SK-N-SH (cell line): ENCODE data around the gene TARBP1. TPM values are rescaled to one million over a fixed set of nuclear protein-coding genes. Genes with fewer than 3 reads are reported as not detected.

Source experiments
- CTCF ChIA-PET: fragments of 300-600, 350-600 bp; formaldehyde crosslinking; extraction: SDS; loops from one replicate; lab custom pipeline; 2021; lab: Yijun Ruan, JAX
- POLR2A ChIA-PET: fragments of 350-600 bp; sonication (Branson Sonifier 250); formaldehyde crosslinking; extraction: SDS; loops from one replicate; lab custom pipeline; 2020; ENCODE audit warnings: antibody characterized with exemption, inconsistent platforms; lab: Yijun Ruan, JAX
- DNase-seq: peaks from one replicate; pipeline ENCODE4 v3.0.0; 2012
- H2AFZ ChIP-seq: fragments of 200-600 bp; sonication (generic); 2 replicates; pipeline ENCODE4 v1.8.1; 2016; ENCODE audit warnings: antibody characterized with exemption, mild to moderate bottlenecking, low read depth
- H3F3A ChIP-seq: fragments of 200-600 bp; sonication (generic); replicated peaks from 2 replicates; pipeline ENCODE3; 2016; ENCODE audit warnings: antibody characterized with exemption, mild to moderate bottlenecking; ENCODE audit not compliant: insufficient read depth
- H3K27ac ChIP-seq, 2 experiments: fragments of 200-500 bp in 1 of 2; fragments of 200-600 bp in 1 of 2; sonication (Bioruptor generic) in 1 of 2; sonication (generic), shearing (Covaris generic) in 1 of 2; 2 replicates each; pipeline versions ENCODE4 v1.5.1 to v1.6.1; 2014 to 2016; ENCODE audit warnings: low read depth in 2 of 2, inconsistent platforms in 1 of 2, low read length in 1 of 2, mild to moderate bottlenecking in 1 of 2, mixed read lengths in 1 of 2
- H3K27me3 ChIP-seq: fragments of 200-600 bp; sonication (generic), shearing (Covaris generic); 2 replicates; pipeline ENCODE4 v1.6.1; 2016; ENCODE audit warnings: mixed run types; ENCODE audit not compliant: insufficient read depth
- H3K36me3 ChIP-seq, 2 experiments: fragments of 200-500 bp in 1 of 2; fragments of 200-600 bp in 1 of 2; sonication (Bioruptor generic) in 1 of 2; sonication (generic) in 1 of 2; replicated peaks in 1 of 2; 2 replicates each; pipeline versions ENCODE3 to v1.5.1; 2014 to 2016; ENCODE audit warnings: low read length in 1 of 2, mild to moderate bottlenecking in 1 of 2; ENCODE audit not compliant: insufficient read depth in 2 of 2, control insufficient read depth in 1 of 2
- H3K4me1 ChIP-seq, 2 experiments: fragments of 200-500 bp in 1 of 2; fragments of 200-600 bp in 1 of 2; sonication (Bioruptor generic) in 1 of 2; sonication (generic), shearing (Covaris generic) in 1 of 2; 2 replicates each; pipeline versions ENCODE4 v1.5.1 to v1.6.1; 2014 to 2016; ENCODE audit warnings: low read depth in 1 of 2, low read length in 1 of 2, mixed run types in 1 of 2; ENCODE audit not compliant: insufficient read depth in 2 of 2, control insufficient read depth in 1 of 2
- H3K4me2 ChIP-seq: fragments of 200-600 bp; sonication (generic), shearing (Covaris generic); 2 replicates; pipeline ENCODE4 v1.6.1; 2017; ENCODE audit warnings: mixed run types
- H3K4me3 ChIP-seq, 2 experiments: fragments of 200-500 bp in 1 of 2; fragments of 200-600 bp in 1 of 2; sonication (Bioruptor generic) in 1 of 2; sonication (generic), shearing (Covaris generic) in 1 of 2; 2 replicates each; pipeline versions ENCODE4 v1.5.1 to v1.8.1; 2014 to 2016; ENCODE audit warnings: low read depth in 2 of 2, inconsistent platforms in 1 of 2, low read length in 1 of 2, mild to moderate bottlenecking in 1 of 2, mixed read lengths in 1 of 2, moderate library complexity in 1 of 2
- H3K79me2 ChIP-seq: fragments of 200-600 bp; sonication (generic); 2 replicates; pipeline ENCODE4 v1.8.1; 2017; ENCODE audit warnings: mild to moderate bottlenecking; ENCODE audit not compliant: insufficient read depth
- H3K9ac ChIP-seq: fragments of 200-600 bp; sonication (generic); 2 replicates; pipeline ENCODE4 v1.6.1; 2017; ENCODE audit warnings: mixed run types
- H3K9me2 ChIP-seq: fragments of 200-600 bp; sonication (generic); 2 replicates; pipeline ENCODE4 v1.6.1; 2017; ENCODE audit warnings: mixed run types
- H3K9me3 ChIP-seq: fragments of 200-600 bp; sonication (generic); 2 replicates; pipeline ENCODE4 v1.6.1; 2017; ENCODE audit warnings: mixed run types, mild to moderate bottlenecking, moderate library complexity
- H4K20me1 ChIP-seq: fragments of 200-600 bp; sonication (generic); 2 replicates; pipeline ENCODE4 v1.6.1; 2017; ENCODE audit warnings: mild to moderate bottlenecking, mixed run types; ENCODE audit not compliant: insufficient read depth
- EP300 ChIP-seq, 2 experiments: IDR thresholded peaks; 2 replicates each; pipeline versions ENCODE4 v1.4.0 to v1.6.1; 2012; ENCODE audit warnings: borderline replicate concordance in 1 of 2, low read depth in 1 of 2, low read length in 1 of 2
- EZH2phosphoT487 ChIP-seq: fragments of 200-600 bp; sonication (generic); IDR thresholded peaks from 2 replicates; pipeline ENCODE4 v1.6.1; 2017; ENCODE audit warnings: low read depth, mixed run types, mild to moderate bottlenecking, antibody characterized with exemption, moderate library complexity, borderline replicate concordance
- FOSL2 ChIP-seq: IDR thresholded peaks from 2 replicates; pipeline ENCODE4 v1.4.0; 2012; ENCODE audit warnings: low read depth, mild to moderate bottlenecking, moderate library complexity, borderline replicate concordance
- FOXM1 ChIP-seq: IDR thresholded peaks from 2 replicates; pipeline ENCODE4 v1.4.0; 2012; ENCODE audit warnings: low read depth, mild to moderate bottlenecking
- GABPA ChIP-seq: IDR thresholded peaks from 2 replicates; pipeline ENCODE4 v1.4.0; 2012; ENCODE audit warnings: low read depth, mild to moderate bottlenecking
- JUND ChIP-seq: IDR thresholded peaks from 2 replicates; pipeline ENCODE4 v1.4.0; 2012
- MAX ChIP-seq: IDR thresholded peaks from 2 replicates; pipeline ENCODE4 v1.4.0; 2012; ENCODE audit warnings: low read depth
- NFIC ChIP-seq: IDR thresholded peaks from 2 replicates; pipeline ENCODE4 v1.4.0; 2012; ENCODE audit warnings: borderline replicate concordance
- POLR2AphosphoS5 ChIP-seq: IDR thresholded peaks from 2 replicates; pipeline ENCODE4 v1.6.1; 2012; ENCODE audit warnings: low read depth, low read length
- RXRA ChIP-seq: IDR thresholded peaks from 2 replicates; pipeline ENCODE4 v1.4.0; 2012; ENCODE audit warnings: low read depth, mild to moderate bottlenecking, borderline replicate concordance
- SIN3A ChIP-seq: IDR thresholded peaks from 2 replicates; pipeline ENCODE4 v1.6.1; 2012; ENCODE audit warnings: low read depth, mild to moderate bottlenecking, low read length, moderate library complexity, borderline replicate concordance
- SMC3 ChIP-seq: IDR thresholded peaks from 2 replicates; pipeline ENCODE4 v1.6.1; 2012; ENCODE audit warnings: low read depth, low read length, improper control_type of control experiment
- TAF1 ChIP-seq: IDR thresholded peaks from 2 replicates; pipeline ENCODE4 v1.6.1; 2012; ENCODE audit warnings: low read depth, mild to moderate bottlenecking, low read length, moderate library complexity, borderline replicate concordance
- TCF12 ChIP-seq: IDR thresholded peaks from 2 replicates; pipeline ENCODE4 v1.4.0; 2012
- TEAD4 ChIP-seq: IDR thresholded peaks from 2 replicates; pipeline ENCODE4 v1.4.0; 2012; ENCODE audit warnings: mild to moderate bottlenecking, borderline replicate concordance; ENCODE audit not compliant: insufficient read depth
- YY1 ChIP-seq: IDR thresholded peaks from 2 replicates; pipeline ENCODE4 v1.4.0; 2012; ENCODE audit warnings: low read depth, mild to moderate bottlenecking
- ZBTB33 ChIP-seq: IDR thresholded peaks from 2 replicates; pipeline ENCODE4 v1.4.0; 2012; ENCODE audit warnings: low read depth, borderline replicate concordance
- WGBS: methylation state at CpG from one replicate; pipeline ENCODE4 v1.1.6; 2017; ENCODE audit warnings: low lambda C conversion rate; 5-methylcytosine and 5-hydroxymethylcytosine counted together
- polyA plus RNA-seq, 3 experiments: library from polyadenylated mRNA; depleted of rRNA; stranded (reverse); fragments of >200 nt; gene quantifications; 2 replicates each; pipeline ENCODE4 v1.2.3, GENCODE V29; 2012
- TF ChIP-seq, protein P1 (sequence below): IDR thresholded peaks from 2 replicates; pipeline ENCODE4; 2012
- TF ChIP-seq, protein P2 (sequence below): fragments of 150-350 bp; IDR thresholded peaks from 2 replicates; pipeline ENCODE4 v1.6.1; 2017; ENCODE audit warnings: antibody characterized with exemption, low read length, low read depth, borderline replicate concordance

TARBP1 gene
- polyA plus RNA-seq, 1 of the 3 experiments (the other 2 are of a cell fraction) = 33.0 TPM

DNA sequence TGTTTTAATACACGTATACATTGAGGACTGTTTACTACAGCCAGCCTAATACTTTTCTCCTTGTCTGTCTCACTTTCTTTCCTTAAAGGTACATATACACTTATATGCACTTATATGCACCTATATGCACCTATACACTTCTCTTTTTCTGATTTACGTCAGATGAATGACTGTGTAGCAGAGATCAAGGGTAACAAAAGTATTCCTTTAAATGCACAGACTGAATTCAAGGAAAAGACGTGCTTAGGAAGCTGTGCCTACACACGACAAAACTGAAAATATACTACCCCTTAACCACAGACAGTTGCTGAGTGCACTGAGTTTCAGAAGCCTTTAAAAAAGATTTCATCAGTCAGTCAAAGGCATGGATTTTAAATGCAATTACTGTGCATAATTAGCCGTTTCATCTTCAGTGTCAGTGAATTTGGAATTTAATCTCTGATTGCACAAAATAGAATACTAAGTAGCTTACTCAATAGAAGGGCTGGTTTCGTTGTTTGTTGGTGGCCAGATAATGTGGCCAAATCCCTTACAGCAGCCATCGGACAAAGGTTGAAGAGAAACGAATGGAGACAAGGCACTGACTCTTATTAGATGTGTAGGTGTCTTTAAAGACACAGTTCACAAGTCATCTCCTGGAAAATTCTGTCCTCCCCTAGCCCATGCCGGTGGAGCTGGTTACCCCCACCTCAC, 38.3 kb upstream of the TARBP1 start:
- peaks cover 25% of the 10 kb centered on the region for H3F3A ChIP-seq
- ChIA-PET POLR2A (no interaction called here), CTCF (interaction anchor here (1.1 to 3.1 kb wide), 2 partner anchors 16 to 18 kb away, joined by 3 to 15 read pairs; no protein-coding TSS in a partner anchor)
- H4K20me1 ChIP-seq = no peaks in the 10 kb centered on the region
- H3K79me2 ChIP-seq = no peaks in the 10 kb centered on the region
- H3K27ac ChIP-seq = peak overlapping the region in 1 of 2 experiments; percentile 96; a peak in 2 of 4 replicates
- H2AFZ ChIP-seq = 0 out of 2 replicates have a peak overlapping the region, but pooled peaks have one; percentile 1
- H3K4me3 ChIP-seq = no peak overlapping the region
- H3K4me2 ChIP-seq = no peak overlapping the region
- H3K27me3 ChIP-seq = no peaks in the 10 kb centered on the region
- H3K9me2 ChIP-seq = no peaks in the 10 kb centered on the region
- H3K36me3 ChIP-seq = no peaks in the 10 kb centered on the region
- TF ChIP-seq JUND (no peak), TAF1 (no peak)
- DNase-seq = no peak
- no peaks in the 10 kb centered on the region for H3K9me3 ChIP-seq
- H3K9ac ChIP-seq = no peak overlapping the region
- WGBS = 85% methylated on average over 9 of the region's 9 CpGs
- peaks cover 4 to 38% of the 10 kb centered on the region in 2 experiments; a peak in 3 of 4 replicates for H3K4me1 ChIP-seq

GRCh38 chr1:234515821-234516241, 36.9 kb upstream of the TARBP1 start:
- WGBS = 11% methylated on average over 3 of the region's 3 CpGs
- peaks cover 25% of the 10 kb centered on the region for H3F3A ChIP-seq
- no peak for DNase-seq
- no peaks in the 10 kb centered on the region for H3K9me2 ChIP-seq
- peak overlapping the region; percentile 56 for H3K4me2 ChIP-seq
- H2AFZ ChIP-seq = peak overlapping the region; percentile 38
- H3K4me1 ChIP-seq = peaks cover 4 to 38% of the 10 kb centered on the region in 2 experiments; a peak in 3 of 4 replicates
- no peaks in the 10 kb centered on the region for H4K20me1 ChIP-seq
- peak overlapping the region; percentile 55 for H3K9ac ChIP-seq
- no peaks in the 10 kb centered on the region for H3K9me3 ChIP-seq
- H3K4me3 ChIP-seq = no peak overlapping the region
- TF ChIP-seq FOXM1 (peak; percentile 46), EP300 (IDR thresholded peaks at IDR 0.05; ENCODE audit: borderline replicate concordance in 1 of 2, low read depth in 1 of 2, low read length in 1 of 2) (peak; percentile 27 to 89; a peak in 2 of 4 replicates), MAX (0 out of 2 replicates have a peak, but pooled peaks have one; percentile 56), YY1 (peak; percentile 49; the same call in 1 of the 2 replicates), SIN3A (no peak), RXRA (peak; percentile 30), NFIC (peak; percentile 86), FOSL2 (peak; percentile 75), EZH2phosphoT487 (no peak), TCF12 (peak; percentile 90), TEAD4 (0 out of 2 replicates have a peak, but pooled peaks have one; percentile 69), POLR2AphosphoS5 (peak; percentile 42; the same call in 1 of the 2 replicates), ZBTB33 (0 out of 2 replicates have a peak, but pooled peaks have one; percentile 21), GABPA (peak; percentile 45; the same call in 1 of the 2 replicates), JUND (peak; percentile 80), SMC3 (no peak)
- TF ChIP-seq, protein P1, sequence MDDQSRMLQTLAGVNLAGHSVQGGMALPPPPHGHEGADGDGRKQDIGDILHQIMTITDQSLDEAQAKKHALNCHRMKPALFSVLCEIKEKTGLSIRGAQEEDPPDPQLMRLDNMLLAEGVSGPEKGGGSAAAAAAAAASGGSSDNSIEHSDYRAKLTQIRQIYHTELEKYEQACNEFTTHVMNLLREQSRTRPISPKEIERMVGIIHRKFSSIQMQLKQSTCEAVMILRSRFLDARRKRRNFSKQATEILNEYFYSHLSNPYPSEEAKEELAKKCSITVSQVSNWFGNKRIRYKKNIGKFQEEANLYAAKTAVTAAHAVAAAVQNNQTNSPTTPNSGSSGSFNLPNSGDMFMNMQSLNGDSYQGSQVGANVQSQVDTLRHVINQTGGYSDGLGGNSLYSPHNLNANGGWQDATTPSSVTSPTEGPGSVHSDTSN = peak; percentile 90
- TF ChIP-seq, protein P2, sequence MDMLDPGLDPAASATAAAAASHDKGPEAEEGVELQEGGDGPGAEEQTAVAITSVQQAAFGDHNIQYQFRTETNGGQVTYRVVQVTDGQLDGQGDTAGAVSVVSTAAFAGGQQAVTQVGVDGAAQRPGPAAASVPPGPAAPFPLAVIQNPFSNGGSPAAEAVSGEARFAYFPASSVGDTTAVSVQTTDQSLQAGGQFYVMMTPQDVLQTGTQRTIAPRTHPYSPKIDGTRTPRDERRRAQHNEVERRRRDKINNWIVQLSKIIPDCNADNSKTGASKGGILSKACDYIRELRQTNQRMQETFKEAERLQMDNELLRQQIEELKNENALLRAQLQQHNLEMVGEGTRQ = no peak
- TF ChIP-seq, all 33 proteins: peak for 14
- ChIA-PET POLR2A (interaction anchor here (0.6 kb wide), 1 partner anchor 39 kb away, joined by 3 read pairs; no protein-coding TSS in a partner anchor), CTCF (interaction anchor here (0.7 to 1.2 kb wide), 4 partner anchors 17 to 331 kb away, joined by 3 to 5 read pairs (median 3); no protein-coding TSS in a partner anchor)
- Histone ChIP-seq H3K27ac (peak overlapping the region; percentile 86 to 96), H3K79me2 (no peaks in the 10 kb centered on the region), H3K36me3 (no peaks in the 10 kb centered on the region), H3K27me3 (no peaks in the 10 kb centered on the region)
